HG02798 (cell line): ENCODE measurements around the gene TRMT1.

Experiments used
- ATAC-seq: cut with Tn5 transposase; IDR thresholded peaks from one replicate; pipeline ENCODE4 v1.9.1; 2021; ENCODE audit warnings: mild to moderate bottlenecking; ENCODE audit not compliant: unreplicated experiment, poor library complexity

Gene TRMT1

DNA sequence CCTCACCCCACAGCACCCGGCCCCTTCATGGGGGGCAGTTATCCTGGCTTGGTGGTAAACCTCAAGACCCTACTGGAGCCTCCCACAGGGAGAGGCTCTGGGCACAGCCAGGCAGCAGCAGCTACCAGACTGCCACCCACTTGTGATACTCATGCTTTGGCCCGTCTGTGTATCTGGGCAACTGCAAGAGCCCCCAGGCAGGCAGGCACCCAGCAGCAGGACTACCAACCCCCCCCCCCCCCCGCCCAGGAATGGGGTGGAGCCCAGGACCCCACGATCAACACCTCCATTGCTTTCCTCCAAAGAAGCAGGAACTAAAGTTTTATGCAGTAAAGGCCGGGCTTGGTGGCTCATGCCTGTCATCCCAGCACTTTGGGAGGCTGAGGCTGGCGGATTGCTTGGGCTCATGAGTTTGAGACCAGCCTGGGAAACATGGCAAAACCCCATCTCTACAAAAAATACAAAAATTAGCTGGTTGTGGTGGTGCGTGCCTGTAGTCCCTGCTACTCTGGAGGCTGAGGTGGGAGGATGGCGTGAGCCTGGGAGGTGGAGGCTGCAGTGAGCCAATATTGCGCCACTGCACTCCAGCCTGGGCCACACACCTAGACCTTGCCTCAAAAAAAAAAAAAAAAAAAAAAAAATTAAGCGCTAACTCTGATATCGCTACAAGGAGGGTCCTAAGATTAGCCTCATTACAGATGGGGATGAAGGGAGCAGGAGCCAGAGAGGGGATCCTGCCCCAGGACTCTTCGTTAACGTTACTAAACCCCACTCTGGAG, 12.8 kb downstream of the TRMT1 start:
- no peak for ATAC-seq

DNA sequence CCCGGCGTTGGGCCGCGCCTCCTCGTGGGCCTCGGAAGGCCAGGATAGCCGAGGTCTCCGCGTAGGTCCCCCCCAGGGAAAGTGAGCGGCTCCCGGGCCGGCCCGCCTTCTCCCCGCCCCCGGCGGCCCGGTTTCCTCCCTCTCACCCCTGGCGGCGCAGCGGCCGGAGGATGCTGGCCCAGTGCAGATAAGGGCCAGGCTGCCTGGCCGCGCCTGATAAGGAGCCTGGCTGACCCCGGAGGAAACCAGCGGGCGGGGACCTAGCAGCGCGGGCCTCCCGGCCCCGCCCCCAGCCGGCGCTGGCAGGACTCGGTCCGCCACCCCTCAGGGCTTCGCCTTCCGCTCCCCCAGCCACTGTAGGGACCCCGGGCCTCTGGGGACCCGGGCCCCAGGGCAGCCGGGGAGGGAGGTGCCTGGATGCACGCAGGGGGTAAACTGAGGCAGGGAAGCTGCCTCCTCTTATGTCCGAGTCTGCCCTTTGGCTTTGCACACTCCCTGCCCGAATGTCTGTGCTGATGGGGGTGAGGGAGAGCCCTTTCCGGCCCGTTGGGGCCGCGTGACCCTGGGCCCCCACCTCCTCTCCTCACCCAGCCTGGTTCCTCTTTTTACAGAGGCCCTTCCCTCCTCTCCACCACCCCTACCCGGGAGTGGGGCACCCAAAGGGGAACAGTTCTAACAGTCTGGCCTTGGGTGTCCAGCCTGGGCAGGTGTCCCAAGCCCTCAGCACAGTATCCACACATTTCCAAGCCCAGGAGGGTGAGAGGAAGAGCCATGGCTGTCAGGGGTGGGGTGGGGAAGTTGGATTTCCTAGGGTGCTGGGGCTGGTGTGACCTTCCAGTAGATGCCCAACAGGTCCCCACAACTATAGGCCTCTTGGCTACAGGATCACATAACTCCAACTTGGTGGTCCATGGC, 13.6 kb downstream of the TRMT1 start, which contains the start of gene LYL1:
TSS of gene LYL1 (minus strand) at position 193 of the 915 bp plus-strand sequence. CDS start 1,687 bp downstream, outside the sequence.
- peak; percentile 35 for ATAC-seq

DNA sequence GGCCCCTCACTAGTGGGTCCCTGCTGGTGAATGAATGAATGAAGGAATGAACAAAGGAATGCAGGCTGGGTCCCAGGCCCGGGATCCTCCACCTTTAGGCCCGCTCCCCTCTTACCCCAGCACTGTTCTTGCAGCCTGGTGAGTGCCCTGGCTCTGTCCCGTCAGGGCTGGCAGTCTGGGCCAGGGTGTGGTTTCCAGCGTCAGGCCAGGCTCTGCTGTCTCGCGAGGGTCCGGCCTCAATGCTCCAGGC, 14.2 kb downstream of the TRMT1 start:
- ATAC-seq, result no peak

DNA sequence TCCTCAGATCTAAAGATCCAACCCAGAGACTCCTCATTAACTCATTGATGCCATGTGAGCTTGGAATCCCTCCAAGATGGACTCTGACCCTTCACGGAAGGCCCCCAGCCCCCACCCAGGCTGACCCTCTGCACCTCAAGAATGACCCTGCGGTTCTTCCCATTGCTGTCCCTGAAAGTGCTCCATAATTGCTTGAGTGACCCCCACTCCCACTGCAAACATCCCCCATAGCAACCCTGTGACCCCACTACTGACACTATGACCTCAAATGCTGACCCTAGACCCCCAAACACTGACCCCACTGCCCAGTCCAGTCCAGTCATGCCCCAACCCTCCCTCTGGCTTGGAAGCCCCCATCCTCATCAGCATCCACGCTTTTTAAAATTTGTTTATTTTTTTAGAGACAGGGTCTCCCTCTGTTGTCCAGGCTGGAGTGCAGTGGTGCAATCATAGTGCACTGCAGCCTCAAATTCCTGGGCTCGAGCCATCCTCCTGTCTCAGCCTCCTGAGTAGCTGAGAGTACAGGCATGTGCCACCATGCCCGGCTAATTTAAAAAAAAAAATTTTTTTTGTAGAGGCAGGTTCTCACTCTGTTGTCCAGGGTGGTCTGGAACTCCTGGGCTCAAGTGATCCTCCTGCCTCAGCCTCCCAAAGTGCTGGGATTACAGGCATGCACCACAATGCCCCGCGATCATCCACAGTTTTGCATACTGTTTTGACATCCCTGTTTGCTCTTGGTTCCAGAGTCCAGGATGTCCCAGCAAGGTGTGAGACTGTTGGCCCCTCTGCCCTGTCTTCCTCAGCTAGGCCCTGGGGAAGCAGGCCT, 14.7 kb downstream of the TRMT1 start:
- no peak for ATAC-seq

DNA sequence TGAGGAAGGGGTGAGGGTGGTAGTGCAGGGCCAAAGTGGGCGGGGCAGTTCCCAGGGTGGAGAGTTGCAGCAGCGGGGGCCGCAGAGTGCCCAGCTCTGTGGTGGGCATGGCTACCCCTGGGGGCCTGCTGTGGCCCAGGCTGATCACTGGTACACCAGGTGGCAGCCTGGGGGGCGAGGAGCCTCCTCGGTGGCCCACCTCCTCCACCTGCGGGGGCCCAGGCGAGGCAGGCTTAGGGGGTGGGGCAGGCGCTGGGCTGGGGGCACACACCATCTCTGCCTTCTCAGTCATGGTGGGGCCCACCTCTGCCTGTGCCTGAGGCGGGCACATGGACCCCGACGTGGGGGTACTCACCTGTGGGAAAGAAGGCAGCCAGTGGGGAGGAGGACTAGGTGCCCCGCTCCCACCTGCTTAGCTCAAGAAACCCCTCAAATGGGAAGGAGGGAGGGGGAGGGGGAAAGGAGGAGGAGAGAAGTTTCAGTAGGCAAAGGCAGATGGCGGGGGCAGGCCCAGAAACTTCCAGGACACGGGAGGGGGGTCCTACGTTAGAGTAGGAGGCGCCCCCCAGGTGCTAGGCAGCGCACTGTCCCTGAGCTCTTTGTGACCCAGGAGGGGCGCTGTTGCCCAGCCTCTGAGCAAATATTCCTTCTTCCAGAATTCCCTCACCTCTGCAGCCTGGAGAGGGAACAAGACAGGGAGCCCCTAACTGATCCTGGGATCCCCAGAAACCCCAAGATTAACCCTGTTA, 15.5 kb downstream of the TRMT1 start:
- no peak for ATAC-seq

DNA sequence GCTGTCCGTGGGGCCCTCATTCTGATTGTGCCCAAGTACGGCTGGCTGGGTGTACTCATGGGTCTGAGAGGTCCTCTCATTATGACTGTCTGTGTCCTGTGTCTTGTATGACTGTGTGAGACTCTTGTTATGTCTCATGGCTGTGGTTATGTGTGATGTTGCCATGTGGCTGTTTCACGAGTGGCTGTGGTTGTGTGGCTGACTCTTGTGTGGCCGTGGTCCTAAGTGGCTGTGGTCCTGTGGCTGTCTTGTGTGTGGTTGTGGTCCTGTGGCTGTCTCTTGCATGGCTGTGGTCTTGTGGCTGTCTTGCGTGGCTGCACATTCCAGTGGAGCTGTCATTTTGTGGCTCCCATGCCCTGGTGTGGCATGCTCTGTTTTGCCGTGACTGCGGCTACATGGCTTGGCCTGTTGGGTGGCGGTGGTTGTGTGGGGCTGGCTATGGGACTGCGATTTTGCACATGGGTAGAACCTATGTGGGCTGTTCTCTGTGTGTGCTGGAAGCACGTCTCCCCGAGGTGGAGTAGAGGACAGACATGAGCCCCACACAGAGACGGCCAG, 16.4 kb downstream of the TRMT1 start:
- no peak for ATAC-seq

DNA sequence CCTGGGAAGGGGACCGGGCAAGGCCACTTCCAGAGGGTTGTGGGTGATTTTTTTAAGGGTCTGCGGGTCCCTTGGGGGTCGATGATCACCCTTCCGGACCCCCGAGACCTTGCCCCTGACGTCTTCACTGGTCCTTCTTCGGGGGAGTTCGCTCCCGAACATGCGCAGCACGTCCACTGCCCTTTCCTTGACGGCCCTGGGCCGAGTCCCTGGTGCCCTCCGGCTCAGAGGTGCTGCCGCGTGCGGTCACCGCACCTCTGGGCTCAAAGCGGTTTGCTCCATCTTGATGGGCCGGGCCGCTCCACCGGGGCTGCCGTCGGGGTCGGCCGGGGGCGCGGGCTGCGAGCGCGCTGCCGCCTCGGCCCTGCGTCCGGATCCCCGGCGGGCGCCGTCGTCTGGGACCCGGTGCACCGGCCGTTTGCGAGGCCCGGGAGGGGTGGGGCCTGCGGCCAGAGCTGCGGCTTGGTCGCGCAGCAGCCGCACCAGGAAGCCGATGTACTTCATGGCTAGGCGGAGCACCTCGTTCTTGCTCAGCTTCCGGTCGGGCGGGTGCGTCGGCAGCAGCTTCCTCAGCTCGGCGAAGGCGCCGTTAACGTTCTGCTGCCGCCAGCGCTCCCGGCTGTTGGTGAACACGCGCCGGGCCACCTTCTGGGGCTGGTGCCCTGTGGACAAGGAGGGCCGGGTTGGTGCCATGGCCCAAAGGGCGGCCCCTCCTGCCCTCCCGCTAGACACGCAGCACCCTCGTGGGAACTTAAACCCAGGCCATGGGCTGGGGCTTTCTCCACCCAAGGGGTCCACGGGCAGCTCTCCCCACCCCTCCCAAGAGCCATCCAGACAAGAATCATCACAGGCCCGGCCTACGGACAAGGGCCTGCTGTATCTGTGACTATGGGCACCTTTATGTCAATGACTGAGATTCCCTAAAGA, 17.2 kb downstream of the TRMT1 start:
- ATAC-seq, result no peak

DNA sequence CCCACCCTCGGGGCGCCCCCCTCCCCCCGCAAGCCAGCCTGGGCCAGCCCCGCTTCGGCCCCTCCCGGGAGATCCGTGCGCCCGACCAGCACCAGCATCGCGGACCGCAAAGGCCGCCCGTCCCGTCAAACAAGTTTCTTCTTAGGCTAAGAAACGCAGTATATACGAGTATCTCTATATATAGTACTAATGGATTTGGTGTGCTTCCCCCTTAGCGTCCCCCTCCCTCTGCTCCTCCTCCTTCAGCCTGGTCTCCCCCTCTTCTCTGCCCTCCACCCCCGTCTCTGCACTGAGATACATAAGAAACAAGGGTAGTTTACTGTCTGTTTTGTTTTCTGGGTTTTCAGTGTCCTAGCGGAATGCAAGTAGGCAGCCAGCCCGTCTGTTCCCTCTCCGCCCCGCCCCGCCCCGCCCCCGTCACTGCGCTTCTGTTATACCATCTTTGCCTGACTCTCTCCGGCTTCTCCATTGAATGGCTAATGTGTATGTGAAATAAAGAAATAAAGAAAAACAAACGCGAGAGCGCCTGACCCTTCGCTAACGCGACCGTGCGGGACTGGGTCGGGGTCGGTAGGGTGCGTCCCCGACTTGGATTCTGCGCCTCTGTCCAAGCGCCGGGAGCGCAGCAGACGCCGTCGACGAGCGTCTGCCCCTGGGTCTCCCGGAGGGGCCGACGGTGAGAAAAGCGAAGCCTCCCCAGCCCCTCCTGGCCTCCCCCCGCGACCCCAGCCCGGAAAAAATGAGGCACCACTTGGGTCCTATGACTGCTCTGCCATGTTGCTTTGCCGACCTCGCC, 18.1 kb downstream of the TRMT1 start:
- no peak for ATAC-seq

DNA sequence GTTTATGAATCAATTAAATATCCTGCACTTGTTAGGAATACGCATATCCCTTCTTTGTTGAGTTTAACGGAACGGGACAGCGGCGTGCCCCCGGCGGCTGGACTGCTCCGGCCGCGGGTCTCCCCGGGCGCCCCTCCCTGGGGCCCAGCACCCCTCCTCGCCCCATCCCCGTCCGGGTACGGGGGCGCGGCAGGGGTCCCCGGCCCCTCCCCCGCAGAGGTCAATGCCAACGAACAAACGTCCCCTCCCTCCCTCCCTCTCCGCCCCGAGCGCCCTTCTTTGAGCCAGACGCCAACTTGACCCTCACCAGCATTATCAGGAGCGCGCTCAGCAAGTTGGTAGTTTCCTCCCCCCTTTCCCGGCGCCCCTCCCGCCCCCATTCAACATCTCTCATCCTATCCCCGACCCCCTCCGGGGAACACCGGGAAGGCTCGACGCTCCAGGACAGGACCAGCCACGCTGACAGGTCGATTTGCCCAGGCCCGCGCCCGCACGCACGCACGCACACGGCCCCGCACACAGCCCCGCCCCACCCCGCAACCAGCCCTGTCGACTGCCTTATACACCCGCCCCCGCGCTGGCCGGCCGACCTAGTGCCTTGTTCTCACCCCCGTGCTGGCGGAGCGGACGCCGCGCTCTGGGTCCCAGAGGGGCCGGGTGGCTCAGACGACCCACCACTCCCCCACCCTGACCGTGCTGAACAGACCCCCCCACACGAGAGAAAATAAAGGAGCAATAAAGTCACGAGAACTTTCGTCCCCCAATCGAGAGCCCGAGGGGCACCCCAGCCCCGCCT, 18.9 kb downstream of the TRMT1 start:
- ATAC-seq, result no peak

DNA sequence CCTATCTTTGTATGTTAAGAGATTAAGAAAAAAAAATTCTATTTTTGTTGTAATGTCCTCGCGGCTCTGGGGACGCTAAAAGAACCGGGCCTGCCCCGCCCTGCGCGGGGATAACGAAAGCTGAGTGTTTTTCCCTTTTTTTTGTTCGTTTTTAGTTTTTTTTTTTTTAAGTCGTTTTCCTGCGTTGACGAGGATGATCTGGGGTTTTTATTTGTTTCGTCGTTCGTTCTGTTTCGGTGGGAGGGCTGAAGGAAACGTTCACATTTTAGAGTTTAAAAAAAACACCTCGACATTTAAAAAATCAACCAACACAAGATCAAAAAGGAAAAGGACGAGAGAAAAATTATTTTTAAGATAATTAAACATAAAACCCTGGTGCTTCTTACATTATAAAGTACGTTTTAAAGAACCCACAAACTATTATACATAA, 19.5 kb downstream of the TRMT1 start:
- ATAC-seq, result no peak

DNA sequence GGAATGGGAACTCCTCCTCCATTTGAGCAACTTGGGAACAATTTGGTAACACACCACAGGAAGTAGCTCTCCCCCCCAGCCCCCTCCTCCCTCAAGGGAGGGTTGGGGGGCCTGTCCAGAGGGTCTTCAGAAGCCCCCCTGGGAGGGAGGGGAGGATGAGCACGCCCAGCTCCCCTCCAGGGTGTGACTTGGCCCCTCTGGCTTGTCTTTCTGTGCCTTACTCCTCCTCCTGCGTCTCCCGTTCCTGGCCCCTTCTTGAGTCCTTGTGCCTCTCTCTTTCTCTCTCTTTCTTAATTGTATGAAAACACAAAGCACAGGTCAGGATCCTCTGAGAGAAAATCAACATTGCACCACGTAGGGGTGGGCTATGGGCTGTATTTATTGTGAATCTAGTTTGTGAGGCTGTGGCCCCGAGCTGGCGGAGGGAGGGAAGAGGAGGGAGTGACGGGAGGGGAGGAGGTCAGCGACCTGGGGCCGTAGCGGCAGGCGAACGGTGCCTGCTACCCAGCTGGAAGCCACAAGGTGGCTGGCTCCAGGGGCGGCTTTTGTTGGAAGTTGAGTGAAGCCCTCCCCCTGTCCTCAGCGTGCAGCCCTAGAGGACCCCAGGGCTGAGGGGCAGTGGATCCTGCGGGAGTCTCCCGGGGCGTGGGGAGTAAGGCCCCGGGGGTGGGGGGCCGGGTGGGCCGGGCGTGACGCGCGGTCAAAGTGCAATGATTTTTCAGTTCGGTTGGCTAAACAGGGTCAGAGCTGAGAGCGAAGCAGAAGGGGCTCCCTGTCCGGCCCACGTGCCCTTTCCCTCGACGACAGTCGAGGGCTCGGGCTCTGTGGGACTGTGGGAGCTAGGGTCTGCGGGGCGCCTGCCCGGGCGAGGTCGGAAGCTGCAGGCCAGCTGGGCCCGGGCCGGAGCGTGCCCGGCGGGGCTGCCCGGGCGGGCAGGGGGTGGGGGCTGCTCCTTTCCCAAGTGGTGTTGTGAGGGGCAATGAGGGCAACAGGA, 20.3 kb downstream of the TRMT1 start:
- no peak for ATAC-seq

DNA sequence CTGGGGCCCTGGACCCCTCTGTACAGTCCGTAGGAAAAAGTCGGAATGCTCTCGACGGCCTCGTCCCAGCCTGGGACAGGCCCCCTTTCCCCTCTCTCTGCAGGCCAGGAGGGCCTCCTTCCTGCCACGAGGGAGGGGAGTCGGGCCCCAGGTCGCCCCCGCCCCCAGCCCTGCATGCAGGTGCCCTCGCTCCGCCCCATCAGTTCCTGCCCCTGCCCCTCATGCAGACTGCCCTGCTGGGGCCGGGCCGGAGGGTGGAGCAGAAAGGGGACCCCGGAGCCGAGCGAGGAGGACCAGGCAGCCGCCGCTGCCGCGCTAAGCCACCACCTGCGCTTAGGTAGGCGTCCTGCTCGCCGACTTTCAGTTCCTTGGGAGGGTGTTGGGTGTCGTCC, 21.2 kb downstream of the TRMT1 start:
- no peak for ATAC-seq

DNA sequence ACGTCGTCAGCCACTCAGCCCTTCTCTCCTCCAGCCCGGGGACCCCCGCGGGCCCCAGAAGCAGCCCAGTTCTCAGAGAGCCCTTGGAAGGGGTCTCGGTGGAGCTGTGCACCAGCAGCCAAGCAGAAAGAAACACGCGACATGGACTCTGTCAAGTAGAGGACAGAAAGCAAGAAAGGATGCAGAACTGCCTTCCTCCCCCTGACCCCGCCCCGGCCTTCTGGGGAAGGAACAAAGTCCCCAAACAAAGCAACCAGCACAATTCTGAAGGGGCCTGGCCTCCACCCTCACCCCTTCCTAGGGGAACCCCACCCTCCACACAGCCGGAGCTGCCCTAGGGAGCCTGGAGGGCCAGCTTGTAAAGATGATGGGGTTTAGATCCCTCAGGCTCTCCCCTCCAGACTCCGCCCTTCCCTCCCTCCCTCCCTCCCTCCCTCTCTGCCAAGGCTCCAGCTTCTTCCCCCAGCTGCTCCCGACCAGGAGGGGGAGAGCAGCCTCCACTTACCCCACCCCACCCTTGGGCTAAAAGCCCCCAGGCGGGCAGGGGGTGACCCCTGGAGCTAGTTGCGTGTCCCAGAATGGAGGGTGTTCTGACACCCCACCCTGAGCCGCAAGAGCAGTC, 21.7 kb downstream of the TRMT1 start:
- no peak for ATAC-seq

DNA sequence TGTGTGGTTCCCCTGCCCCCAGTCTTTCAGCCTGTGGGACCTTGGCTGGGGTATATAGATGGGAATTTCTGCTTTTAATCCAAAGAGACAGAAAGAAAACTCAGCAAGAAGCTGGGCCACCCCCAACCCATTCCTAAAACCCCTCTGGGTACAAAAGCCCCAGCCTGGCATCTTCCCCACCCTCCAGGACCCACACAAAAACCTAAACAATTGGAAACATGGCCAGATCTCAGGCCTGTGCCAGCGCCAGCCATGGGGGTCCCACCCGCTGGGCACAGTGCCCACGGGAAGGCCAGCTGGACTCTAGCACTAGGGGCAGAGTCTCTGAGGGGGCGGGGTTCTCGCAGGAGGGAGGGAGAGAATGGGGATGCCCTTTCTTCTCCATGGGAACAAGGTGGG, 22.4 kb downstream of the TRMT1 start:
- no peak for ATAC-seq

DNA sequence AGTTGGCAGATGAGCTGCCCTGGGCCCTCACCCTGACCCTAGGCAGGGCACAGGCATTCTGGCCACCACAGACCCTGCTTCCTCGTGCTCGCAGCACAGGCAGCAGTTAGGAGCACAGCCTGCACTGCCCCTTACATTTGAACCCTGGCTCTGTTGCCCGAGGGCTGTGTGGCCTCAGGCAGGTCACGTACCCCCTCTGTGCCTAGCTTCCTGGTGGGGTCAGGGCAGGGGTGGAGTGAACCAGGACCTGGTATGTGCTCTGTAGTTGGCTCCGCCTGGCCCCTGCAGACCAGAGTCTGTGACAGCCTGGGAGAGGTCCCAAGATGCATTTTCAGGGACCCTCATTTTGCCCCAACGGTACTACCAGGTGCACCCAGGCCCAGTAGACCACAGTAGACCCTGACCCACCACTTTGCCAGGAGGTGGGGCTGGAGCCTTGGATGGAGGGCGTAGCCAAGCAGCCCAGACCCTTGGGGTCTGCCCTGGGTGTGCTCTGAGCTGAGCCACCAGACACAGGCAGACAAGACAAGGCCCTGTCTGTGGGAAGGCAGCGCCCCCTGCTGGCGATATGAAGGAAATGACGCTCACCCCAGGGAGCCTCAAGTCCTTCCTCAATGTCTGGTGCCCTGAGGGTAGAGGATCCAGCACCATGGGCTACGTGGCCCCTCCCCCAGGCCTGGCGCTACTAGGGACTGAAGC, 23.0 kb downstream of the TRMT1 start:
- peak; percentile 53 for ATAC-seq
